SK-N-MC (cell line): ENCODE results near the gene VPS8.

Source experiments
- DNase-seq: peaks from one replicate; pipeline ENCODE4 v3.0.0-alpha.2; 2011; ENCODE audit warnings: low read depth, low spot score
- H3K27ac ChIP-seq: fragments of 200-600 bp; sonication (generic); 2 replicates; pipeline ENCODE4 v1.5.1; 2016; ENCODE audit warnings: mixed run types
- H3K36me3 ChIP-seq: fragments of 200-600 bp; sonication (generic); 2 replicates; pipeline ENCODE4 v1.6.1; 2017; ENCODE audit warnings: antibody characterized with exemption, low read length, mixed read lengths; ENCODE audit not compliant: insufficient read depth
- H3K4me3 ChIP-seq: fragments of 200-600 bp; sonication (generic); 2 replicates; pipeline ENCODE4 v1.5.1; 2016
- H3K9ac ChIP-seq: fragments of 200-600 bp; sonication (generic); 2 replicates; pipeline ENCODE4 v1.8.0; 2017; ENCODE audit warnings: mixed run types, mixed read lengths; ENCODE audit not compliant: insufficient read length
- H3K9me3 ChIP-seq: fragments of 200-600 bp; sonication (generic); 2 replicates; pipeline ENCODE4 v1.6.1; 2017; ENCODE audit warnings: low read depth, mild to moderate bottlenecking, antibody characterized with exemption, low read length, moderate library complexity, mixed read lengths
- EZH2 ChIP-seq: fragments of 200-600 bp; sonication (generic); IDR thresholded peaks from one replicate; pipeline ENCODE4 v1.6.1; 2017; ENCODE audit warnings: antibody characterized with exemption
- FOXP2 ChIP-seq: optimal IDR thresholded peaks from 2 replicates; pipeline ENCODE3; 2011; ENCODE audit warnings: mild to moderate bottlenecking, moderate library complexity; ENCODE audit not compliant: insufficient read depth; ENCODE audit errors: extremely low read length, control extremely low read depth
- POLR2AphosphoS5 ChIP-seq: IDR thresholded peaks from 2 replicates; pipeline ENCODE4 v1.6.1; 2012; ENCODE audit warnings: mild to moderate bottlenecking, low read depth, low read length, borderline replicate concordance

VPS8 gene

GRCh38 chr3:185070491-185071286 lies 258.7 kb downstream of the VPS8 start:
- DNase-seq, result no peak
- TF ChIP-seq EZH2, result no peak
- no peak for TF ChIP-seq FOXP2
- TF ChIP-seq POLR2AphosphoS5, result no peak
- no peak overlapping the region for H3K27ac ChIP-seq
- H3K36me3 ChIP-seq, result no peaks in the 10 kb centered on the region
- H3K4me3 ChIP-seq, result no peak overlapping the region
- no peak overlapping the region for H3K9ac ChIP-seq
- H3K9me3 ChIP-seq, result no peaks in the 10 kb centered on the region

GRCh38 chr3:185071287-185071800 lies 259.4 kb downstream of the VPS8 start:
- no peak overlapping the region for H3K9ac ChIP-seq

GRCh38 chr3:185075547-185075946 lies 263.6 kb downstream of the VPS8 start:
- TF ChIP-seq FOXP2, result no peak
- no peak for TF ChIP-seq EZH2
- no peak for TF ChIP-seq POLR2AphosphoS5
- no peak overlapping the region for H3K9ac ChIP-seq
- no peaks in the 10 kb centered on the region for H3K9me3 ChIP-seq
- no peak overlapping the region for H3K27ac ChIP-seq
- no peaks in the 10 kb centered on the region for H3K36me3 ChIP-seq
- no peak overlapping the region for H3K4me3 ChIP-seq
- no peak for DNase-seq

More at GRCh38 chr3:185071287-185071800, 259.4 kb downstream of the VPS8 start:
- TF ChIP-seq FOXP2, result no peak
- TF ChIP-seq POLR2AphosphoS5, result no peak
- TF ChIP-seq EZH2, result no peak
- no peaks in the 10 kb centered on the region for H3K9me3 ChIP-seq
- H3K36me3 ChIP-seq, result no peaks in the 10 kb centered on the region
- H3K27ac ChIP-seq, result no peak overlapping the region
- no peak for DNase-seq
- H3K4me3 ChIP-seq, result no peak overlapping the region

GRCh38 chr3:185076219-185076618 lies 264.3 kb downstream of the VPS8 start:
- no peak for DNase-seq
- Histone ChIP-seq H3K36me3 (no peaks in the 10 kb centered on the region), H3K9ac (no peak overlapping the region), H3K27ac (no peak overlapping the region), H3K9me3 (no peaks in the 10 kb centered on the region), H3K4me3 (no peak overlapping the region)
- TF ChIP-seq POLR2AphosphoS5 (no peak), FOXP2 (no peak), EZH2 (no peak)

- no peak for DNase-seq
- H3K4me3 ChIP-seq, result no peak overlapping the region
- no peak for TF ChIP-seq POLR2AphosphoS5
- TF ChIP-seq FOXP2, result no peak
- TF ChIP-seq EZH2, result no peak
- H3K9me3 ChIP-seq, result no peaks in the 10 kb centered on the region
- H3K9ac ChIP-seq, result no peak overlapping the region
- no peaks in the 10 kb centered on the region; the same call in 1 of the 2 replicates for H3K36me3 ChIP-seq
- H3K27ac ChIP-seq, result no peak overlapping the region
These were observed 267.7 kb downstream of the VPS8 start for GRCh38 chr3:185079625-185080024.

- Histone ChIP-seq H3K9ac (no peak overlapping the region), H3K4me3 (no peak overlapping the region), H3K36me3 (no peaks in the 10 kb centered on the region; the same call in 1 of the 2 replicates), H3K27ac (no peak overlapping the region), H3K9me3 (no peaks in the 10 kb centered on the region)
- TF ChIP-seq FOXP2 (no peak), EZH2 (no peak), POLR2AphosphoS5 (no peak)
- no peak for DNase-seq
These were observed 269.6 kb downstream of the VPS8 start for GRCh38 chr3:185081521-185081920.

GRCh38 chr3:185082149-185082548 lies 270.2 kb downstream of the VPS8 start:
- no peak for TF ChIP-seq FOXP2
- no peak for TF ChIP-seq POLR2AphosphoS5
- TF ChIP-seq EZH2, result no peak
- Histone ChIP-seq H3K9ac (no peak overlapping the region), H3K36me3 (no peaks in the 10 kb centered on the region; the same call in 1 of the 2 replicates), H3K4me3 (no peak overlapping the region), H3K27ac (no peak overlapping the region), H3K9me3 (no peaks in the 10 kb centered on the region)
- DNase-seq, result no peak

GRCh38 chr3:185082829-185083228 lies 270.9 kb downstream of the VPS8 start:
- Histone ChIP-seq H3K9me3 (no peaks in the 10 kb centered on the region), H3K36me3 (no peaks in the 10 kb centered on the region; the same call in 1 of the 2 replicates), H3K27ac (no peak overlapping the region), H3K4me3 (no peak overlapping the region), H3K9ac (no peak overlapping the region)
- no peak for DNase-seq
- no peak for TF ChIP-seq FOXP2
- TF ChIP-seq POLR2AphosphoS5, result no peak
- TF ChIP-seq EZH2, result no peak
